IgD-negative memory B cell (primary cell): ENCODE data around the gene PRRC2C. TPM values are rescaled to one million over a fixed set of nuclear protein-coding genes. Genes with fewer than 3 reads are reported as not detected.

ENCODE experiments used
- H3K27ac Mint-ChIP-seq, 3 donors: one replicate each; pipeline ENCODE4 v1.8.0; 2020 to 2022; ENCODE audit warnings: mild to moderate bottlenecking in 3 of 3, mixed read lengths in 3 of 3, moderate library complexity in 1 of 3
- H3K27me3 Mint-ChIP-seq: one replicate; pipeline ENCODE4 v1.8.0; 2021; ENCODE audit warnings: mixed read lengths
- H3K36me3 Mint-ChIP-seq: one replicate; pipeline ENCODE4 v1.8.0; 2020; ENCODE audit warnings: mild to moderate bottlenecking, mixed read lengths
- H3K4me1 Mint-ChIP-seq, 3 donors: one replicate each; pipeline ENCODE4 v1.8.0; 2020 to 2022; ENCODE audit warnings: mixed read lengths in 3 of 3, mild to moderate bottlenecking in 1 of 3
- H3K4me3 Mint-ChIP-seq, 4 donors: one replicate each; pipeline ENCODE4 v1.8.0; 2020 to 2022; ENCODE audit warnings: mild to moderate bottlenecking in 4 of 4, mixed read lengths in 4 of 4, moderate library complexity in 3 of 4
- H3K9me3 Mint-ChIP-seq, 3 donors: one replicate each; pipeline ENCODE4 v1.8.0; 2020 to 2021; ENCODE audit warnings: mixed read lengths in 3 of 3, mild to moderate bottlenecking in 1 of 3
- polyA plus RNA-seq: library from polyadenylated mRNA; unstranded; fragments of 300-500 nt; fragmentation: Illumina TruSeq; gene quantifications from one replicate; pipeline ENCODE4 v1.2.3, GENCODE V29; 2021

Gene PRRC2C
- polyA plus RNA-seq, 1 donor from 2014 or later = 67.2 TPM

GRCh38 chr1:171484760-171485374 is 463 bp upstream of the PRRC2C start:
- Mint-ChIP-seq H3K4me3 (peak overlapping the region; percentile 88 to 98 (median 96)), H3K27ac (peak overlapping the region; percentile 86 to 100 (median 92)), H3K36me3 (peaks cover 5% of the 10 kb centered on the region), H3K4me1 (peaks cover 37 to 43% (median 39%) of the 10 kb centered on the region in 3 donors), H3K9me3 (no peaks in the 10 kb centered on the region), H3K27me3 (no peaks in the 10 kb centered on the region)

- Mint-ChIP-seq H3K4me3 (peak overlapping the region; percentile 88 to 98 (median 96)), H3K9me3 (no peaks in the 10 kb centered on the region), H3K27ac (peak overlapping the region; percentile 86 to 100 (median 92)), H3K4me1 (peaks cover 46 to 50% (median 46%) of the 10 kb centered on the region in 3 donors), H3K27me3 (no peaks in the 10 kb centered on the region), H3K36me3 (peaks cover 5% of the 10 kb centered on the region)
Observed at GRCh38 chr1:171486048-171486519, 754 bp downstream of the PRRC2C start.

- peak overlapping the region; percentile 67 to 92 (median 86) for H3K27ac Mint-ChIP-seq
- no peaks in the 10 kb centered on the region for H3K9me3 Mint-ChIP-seq
- no peaks in the 10 kb centered on the region for H3K27me3 Mint-ChIP-seq
- H3K36me3 Mint-ChIP-seq = peaks cover 8% of the 10 kb centered on the region
- H3K4me1 Mint-ChIP-seq = peaks cover 50 to 52% (median 51%) of the 10 kb centered on the region in 3 donors
- H3K4me3 Mint-ChIP-seq = peak overlapping the region; percentile 88 to 98 (median 96)
Observed at GRCh38 chr1:171487038-171487437, 1.7 kb downstream of the PRRC2C start.

- H3K27ac Mint-ChIP-seq = peak overlapping the region in 2 of 3 donors; percentile 85 to 86
Observed at GRCh38 chr1:171488190-171488929, 3.0 kb downstream of the PRRC2C start.

GRCh38 chr1:171494076-171494475 is 8.7 kb downstream of the PRRC2C start:
- peaks cover 56 to 61% (median 58%) of the 10 kb centered on the region in 3 donors for H3K4me1 Mint-ChIP-seq
- H3K27me3 Mint-ChIP-seq = no peaks in the 10 kb centered on the region
- H3K27ac Mint-ChIP-seq = no peak overlapping the region
- H3K4me3 Mint-ChIP-seq = peak overlapping the region in 2 of 4 donors; percentile 68 to 77
- H3K9me3 Mint-ChIP-seq = no peaks in the 10 kb centered on the region
- peaks cover 11% of the 10 kb centered on the region for H3K36me3 Mint-ChIP-seq

More at GRCh38 chr1:171488190-171488929, 3.0 kb downstream of the PRRC2C start:
- no peaks in the 10 kb centered on the region for H3K27me3 Mint-ChIP-seq
- H3K4me3 Mint-ChIP-seq = peak overlapping the region; percentile 34 to 96 (median 92)
- peaks cover 8% of the 10 kb centered on the region for H3K36me3 Mint-ChIP-seq
- H3K4me1 Mint-ChIP-seq = peaks cover 56 to 59% (median 59%) of the 10 kb centered on the region in 3 donors
- H3K9me3 Mint-ChIP-seq = no peaks in the 10 kb centered on the region

GRCh38 chr1:171495444-171495843 is 10.1 kb downstream of the PRRC2C start:
- Mint-ChIP-seq H3K27ac (peak overlapping the region in 1 of 3 donors; percentile 73), H3K4me3 (peak overlapping the region in 3 of 4 donors; percentile 4 to 71 (median 18)), H3K36me3 (peaks cover 13% of the 10 kb centered on the region), H3K9me3 (no peaks in the 10 kb centered on the region), H3K27me3 (no peaks in the 10 kb centered on the region), H3K4me1 (peaks cover 54 to 60% (median 58%) of the 10 kb centered on the region in 3 donors)

- H3K4me1 Mint-ChIP-seq = peaks cover 51 to 72% (median 61%) of the 10 kb centered on the region in 3 donors
Observed at GRCh38 chr1:171500304-171500703, 15.0 kb downstream of the PRRC2C start.

GRCh38 chr1:171500803-171501202 is 15.5 kb downstream of the PRRC2C start:
- no peaks in the 10 kb centered on the region for H3K27me3 Mint-ChIP-seq
- peak overlapping the region in 2 of 4 donors; percentile 34 to 55 for H3K4me3 Mint-ChIP-seq
- H3K36me3 Mint-ChIP-seq = peaks cover 14% of the 10 kb centered on the region
- peaks cover 50 to 72% (median 61%) of the 10 kb centered on the region in 3 donors for H3K4me1 Mint-ChIP-seq
- H3K27ac Mint-ChIP-seq = peak overlapping the region in 2 of 3 donors; percentile 49 to 59
- no peaks in the 10 kb centered on the region for H3K9me3 Mint-ChIP-seq

More at GRCh38 chr1:171500304-171500703, 15.0 kb downstream of the PRRC2C start:
- Mint-ChIP-seq H3K4me3 (no peak overlapping the region), H3K27me3 (no peaks in the 10 kb centered on the region), H3K36me3 (peaks cover 13% of the 10 kb centered on the region), H3K9me3 (no peaks in the 10 kb centered on the region), H3K27ac (no peak overlapping the region)

- Mint-ChIP-seq H3K36me3 (peaks cover 14% of the 10 kb centered on the region), H3K4me1 (peaks cover 54 to 76% (median 64%) of the 10 kb centered on the region in 3 donors), H3K9me3 (no peaks in the 10 kb centered on the region), H3K4me3 (peak overlapping the region in 1 of 4 donors; percentile 55), H3K27me3 (no peaks in the 10 kb centered on the region), H3K27ac (peak overlapping the region in 1 of 3 donors; percentile 59)
Observed at GRCh38 chr1:171501305-171502024, 16.1 kb downstream of the PRRC2C start.

GRCh38 chr1:171506525-171507304 is 21.4 kb downstream of the PRRC2C start:
- peaks cover 71 to 82% (median 72%) of the 10 kb centered on the region in 3 donors for H3K4me1 Mint-ChIP-seq
- H3K27me3 Mint-ChIP-seq = no peaks in the 10 kb centered on the region
- peaks cover 5% of the 10 kb centered on the region for H3K36me3 Mint-ChIP-seq
- H3K4me3 Mint-ChIP-seq = peak overlapping the region; percentile 13 to 72 (median 56)
- H3K9me3 Mint-ChIP-seq = no peaks in the 10 kb centered on the region
- peak overlapping the region; percentile 29 to 85 (median 60) for H3K27ac Mint-ChIP-seq

- Mint-ChIP-seq H3K9me3 (no peaks in the 10 kb centered on the region), H3K4me3 (peak overlapping the region in 3 of 4 donors; percentile 18 to 70 (median 19)), H3K4me1 (peaks cover 68 to 80% (median 73%) of the 10 kb centered on the region in 3 donors), H3K27me3 (no peaks in the 10 kb centered on the region), H3K36me3 (peaks cover 5% of the 10 kb centered on the region), H3K27ac (peak overlapping the region; percentile 29 to 60 (median 59))
Observed at GRCh38 chr1:171507435-171507834, 22.1 kb downstream of the PRRC2C start.

- peak overlapping the region in 2 of 3 donors; percentile 15 to 48 for H3K27ac Mint-ChIP-seq
- peaks cover 59 to 77% (median 64%) of the 10 kb centered on the region in 3 donors for H3K4me1 Mint-ChIP-seq
- peaks cover 2% of the 10 kb centered on the region for H3K36me3 Mint-ChIP-seq
- no peaks in the 10 kb centered on the region for H3K9me3 Mint-ChIP-seq
- no peak overlapping the region for H3K4me3 Mint-ChIP-seq
- H3K27me3 Mint-ChIP-seq = no peaks in the 10 kb centered on the region
Observed at GRCh38 chr1:171509191-171509590, 23.9 kb downstream of the PRRC2C start.

GRCh38 chr1:171513743-171514142 is 28.4 kb downstream of the PRRC2C start:
- H3K4me1 Mint-ChIP-seq = peaks cover 23 to 51% (median 29%) of the 10 kb centered on the region in 3 donors
- H3K27ac Mint-ChIP-seq = no peak overlapping the region
- peaks cover 2% of the 10 kb centered on the region for H3K36me3 Mint-ChIP-seq
- H3K9me3 Mint-ChIP-seq = no peaks in the 10 kb centered on the region
- H3K4me3 Mint-ChIP-seq = no peak overlapping the region
- no peaks in the 10 kb centered on the region for H3K27me3 Mint-ChIP-seq

- H3K27me3 Mint-ChIP-seq = no peaks in the 10 kb centered on the region
- H3K4me3 Mint-ChIP-seq = no peak overlapping the region
- H3K36me3 Mint-ChIP-seq = peaks cover 4% of the 10 kb centered on the region
- H3K9me3 Mint-ChIP-seq = no peaks in the 10 kb centered on the region
- H3K27ac Mint-ChIP-seq = peak overlapping the region in 2 of 3 donors; percentile 19 to 50
- peaks cover 14 to 41% (median 20%) of the 10 kb centered on the region in 3 donors for H3K4me1 Mint-ChIP-seq
Observed at GRCh38 chr1:171515299-171515698, 30.0 kb downstream of the PRRC2C start.
